Posterior cingulate gyrus (tissue), 11 donors: Measurements from ENCODE around the gene GOLGA7B.
A peak's percentile ranks its signal among the peaks of the same experiment; 100 is the strongest.

ENCODE experiments used
- DNase-seq, 10 donors: peaks; one replicate each; pipeline versions ENCODE4 v3.0.0 to v3.0.0-alpha.2; 2020 to 2021; ENCODE audit warnings: mixed read lengths in 3 of 10
- intact Hi-C: fragments of 100-400 bp; cut with DNase I; formaldehyde crosslinking; loops from one replicate; pipeline ENCODE4 v1.15.1; 2023

The GOLGA7B gene

GRCh38 chr10:97865488-97865887 is 15.8 kb downstream of the GOLGA7B start:
- no peak for DNase-seq
- intact Hi-C loops = loop anchor here (5.0 kb wide), 1 partner anchor 73 kb away; no protein-coding TSS in a partner anchor

- no peak for DNase-seq
- intact Hi-C loops = loop anchor here (5.0 kb wide), 1 partner anchor 74 kb away; no protein-coding TSS in a partner anchor
Measured at GRCh38 chr10:97866524-97867219, 17.0 kb downstream of the GOLGA7B start.

- intact Hi-C loops = loop anchor here (5.0 kb wide), 1 partner anchor 75 kb away; no protein-coding TSS in a partner anchor
- DNase-seq = peak in 1 of 10 donors; percentile 62
Measured at GRCh38 chr10:97867220-97867800, 17.7 kb downstream of the GOLGA7B start.

- peak in 1 of 10 donors; percentile 73 for DNase-seq
- intact Hi-C loops = loop anchor here (5.0 kb wide), 1 partner anchor 76 kb away; no protein-coding TSS in a partner anchor
Measured at GRCh38 chr10:97868134-97868685, 18.6 kb downstream of the GOLGA7B start.

- intact Hi-C loops = loop anchor here (1.0 to 5.0 kb wide), 2 partner anchors 77 to 110 kb away; no protein-coding TSS in a partner anchor
- DNase-seq = peak; percentile 52 to 98 (median 88)
Measured at GRCh38 chr10:97869091-97870042, 19.7 kb downstream of the GOLGA7B start.

GRCh38 chr10:97870990-97871389 is 21.3 kb downstream of the GOLGA7B start:
- intact Hi-C loops = no loop called here
- no peak for DNase-seq

- peak in 1 of 10 donors; percentile 31 for DNase-seq
- intact Hi-C loops = no loop called here
Measured at GRCh38 chr10:97873569-97873968, 23.9 kb downstream of the GOLGA7B start.

GRCh38 chr10:97874332-97874731 is 24.7 kb downstream of the GOLGA7B start:
- intact Hi-C loops = no loop called here
- DNase-seq = peak in 1 of 10 donors; percentile 48

- peak in 3 of 10 donors; percentile 27 to 83 (median 55) for DNase-seq
- intact Hi-C loops = no loop called here
Measured at GRCh38 chr10:97875391-97875790, 25.7 kb downstream of the GOLGA7B start.

- DNase-seq = no peak
- intact Hi-C loops = no loop called here
Measured at GRCh38 chr10:97876402-97876801, 26.8 kb downstream of the GOLGA7B start.

- intact Hi-C loops = no loop called here
- DNase-seq = no peak
Measured at GRCh38 chr10:97879241-97879640, 29.6 kb downstream of the GOLGA7B start.

GRCh38 chr10:97880109-97880508 is 30.5 kb downstream of the GOLGA7B start:
- no peak for DNase-seq
- intact Hi-C loops = no loop called here

- intact Hi-C loops = no loop called here
- peak in 1 of 10 donors; percentile 12 for DNase-seq
Measured at GRCh38 chr10:97882142-97883091, 32.8 kb downstream of the GOLGA7B start.

GRCh38 chr10:97883092-97883485 is 33.4 kb downstream of the GOLGA7B start:
- intact Hi-C loops = no loop called here
- DNase-seq = peak in 2 of 10 donors; percentile 31 to 37

GRCh38 chr10:97886286-97886685 is 36.6 kb downstream of the GOLGA7B start:
- DNase-seq = no peak
- intact Hi-C loops = no loop called here

GRCh38 chr10:97887399-97887798 is 37.8 kb downstream of the GOLGA7B start:
- DNase-seq = peak in 1 of 10 donors; percentile 43
- intact Hi-C loops = no loop called here

- DNase-seq = no peak
- intact Hi-C loops = no loop called here
Measured at GRCh38 chr10:97888134-97888533, 38.5 kb downstream of the GOLGA7B start.

- intact Hi-C loops = no loop called here
- peak in 1 of 10 donors; percentile 67 for DNase-seq
Measured at GRCh38 chr10:97888641-97889262, 39.1 kb downstream of the GOLGA7B start.
